T-helper 2 cell treated with Interferon-gamma antibody and Interleukin-4, amounts not matched to agents 5 μg/mL and 100 μg/mL, for 36 hours (primary cell): ENCODE results near the gene ZNF697.
A peak's percentile ranks its signal among the peaks of the same experiment; 100 is the strongest.

Experiments used
- DNase-seq: peaks from one replicate; pipeline ENCODE4 v3.0.0; 2021; ENCODE audit warnings: low spot score
- H3K27ac Mint-ChIP-seq: one replicate; pipeline ENCODE4 v1.8.0; 2021; ENCODE audit warnings: mild to moderate bottlenecking, mixed read lengths
- H3K27me3 Mint-ChIP-seq: one replicate; pipeline ENCODE4 v1.8.0; 2021; ENCODE audit warnings: low read depth, mixed read lengths
- H3K36me3 Mint-ChIP-seq: one replicate; pipeline ENCODE4 v1.8.0; 2021; ENCODE audit warnings: low read depth, mixed read lengths
- H3K4me1 Mint-ChIP-seq: one replicate; pipeline ENCODE4 v1.8.0; 2021; ENCODE audit warnings: low read depth, mixed read lengths
- H3K4me3 Mint-ChIP-seq: one replicate; pipeline ENCODE4 v1.8.0; 2022; ENCODE audit warnings: mild to moderate bottlenecking, moderate library complexity, mixed read lengths
- H3K9me3 Mint-ChIP-seq: one replicate; pipeline ENCODE4 v1.8.0; 2021; ENCODE audit warnings: mixed read lengths

The ZNF697 gene

GRCh38 chr1:119653135-119653838 is 5.2 kb upstream of the ZNF697 start:
- no peaks in the 10 kb centered on the region for H3K36me3 Mint-ChIP-seq
- no peak overlapping the region for H3K4me3 Mint-ChIP-seq
- H3K9me3 Mint-ChIP-seq: no peaks in the 10 kb centered on the region

GRCh38 chr1:119652587-119652986 is 4.5 kb upstream of the ZNF697 start:
- Mint-ChIP-seq H3K36me3 (no peaks in the 10 kb centered on the region), H3K4me1 (peaks cover 28% of the 10 kb centered on the region), H3K27ac (no peak overlapping the region), H3K27me3 (peaks cover 27% of the 10 kb centered on the region), H3K9me3 (no peaks in the 10 kb centered on the region), H3K4me3 (no peak overlapping the region)
- DNase-seq: no peak

More at GRCh38 chr1:119653135-119653838, 5.2 kb upstream of the ZNF697 start:
- Mint-ChIP-seq H3K4me1 (peaks cover 27% of the 10 kb centered on the region), H3K27me3 (peaks cover 27% of the 10 kb centered on the region), H3K27ac (no peak overlapping the region)
- no peak for DNase-seq

GRCh38 chr1:119651641-119652040 is 3.6 kb upstream of the ZNF697 start:
- no peak overlapping the region for H3K4me3 Mint-ChIP-seq
- no peak overlapping the region for H3K27ac Mint-ChIP-seq
- H3K27me3 Mint-ChIP-seq: peaks cover 27% of the 10 kb centered on the region
- no peak for DNase-seq
- H3K9me3 Mint-ChIP-seq: no peaks in the 10 kb centered on the region
- H3K4me1 Mint-ChIP-seq: peaks cover 26% of the 10 kb centered on the region
- H3K36me3 Mint-ChIP-seq: no peaks in the 10 kb centered on the region

- Mint-ChIP-seq H3K36me3 (no peaks in the 10 kb centered on the region), H3K4me1 (peaks cover 26% of the 10 kb centered on the region), H3K4me3 (no peak overlapping the region), H3K9me3 (no peaks in the 10 kb centered on the region), H3K27ac (no peak overlapping the region), H3K27me3 (peaks cover 27% of the 10 kb centered on the region)
- DNase-seq: no peak
Observed at GRCh38 chr1:119651133-119651532, 3.1 kb upstream of the ZNF697 start.

GRCh38 chr1:119648620-119649004 is 546 bp upstream of the ZNF697 start:
- Mint-ChIP-seq H3K4me3 (peak overlapping the region; percentile 87), H3K36me3 (peaks cover 2% of the 10 kb centered on the region), H3K27ac (no peak overlapping the region), H3K9me3 (no peaks in the 10 kb centered on the region), H3K27me3 (peaks cover 27% of the 10 kb centered on the region), H3K4me1 (peaks cover 30% of the 10 kb centered on the region)
- DNase-seq: no peak

- H3K27ac Mint-ChIP-seq: no peak overlapping the region
- H3K36me3 Mint-ChIP-seq: peaks cover 11% of the 10 kb centered on the region
- H3K4me3 Mint-ChIP-seq: peak overlapping the region; percentile 87
- H3K4me1 Mint-ChIP-seq: peaks cover 36% of the 10 kb centered on the region
- peaks cover 24% of the 10 kb centered on the region for H3K27me3 Mint-ChIP-seq
- peaks cover 4% of the 10 kb centered on the region for H3K9me3 Mint-ChIP-seq
- peak; percentile 14 for DNase-seq
Observed at GRCh38 chr1:119647228-119647733, 785 bp downstream of the ZNF697 start.

- H3K36me3 Mint-ChIP-seq: peaks cover 15% of the 10 kb centered on the region
- peaks cover 10% of the 10 kb centered on the region for H3K9me3 Mint-ChIP-seq
- peaks cover 21% of the 10 kb centered on the region for H3K27me3 Mint-ChIP-seq
- peaks cover 36% of the 10 kb centered on the region for H3K4me1 Mint-ChIP-seq
- peak overlapping the region; percentile 0 for H3K27ac Mint-ChIP-seq
- no peak for DNase-seq
- H3K4me3 Mint-ChIP-seq: peak overlapping the region; percentile 87
Observed at GRCh38 chr1:119646521-119647227, 1.4 kb downstream of the ZNF697 start.

GRCh38 chr1:119639109-119639508 is 9.0 kb downstream of the ZNF697 start:
- H3K4me1 Mint-ChIP-seq: peaks cover 19% of the 10 kb centered on the region
- no peak for DNase-seq
- peaks cover 3% of the 10 kb centered on the region for H3K27me3 Mint-ChIP-seq
- H3K27ac Mint-ChIP-seq: no peak overlapping the region
- peaks cover 26% of the 10 kb centered on the region for H3K36me3 Mint-ChIP-seq
- no peak overlapping the region for H3K4me3 Mint-ChIP-seq
- H3K9me3 Mint-ChIP-seq: peaks cover 11% of the 10 kb centered on the region

GRCh38 chr1:119637710-119638109 is 10.4 kb downstream of the ZNF697 start:
- peaks cover 9% of the 10 kb centered on the region for H3K9me3 Mint-ChIP-seq
- H3K4me1 Mint-ChIP-seq: peaks cover 14% of the 10 kb centered on the region
- H3K27ac Mint-ChIP-seq: no peak overlapping the region
- H3K27me3 Mint-ChIP-seq: peaks cover 8% of the 10 kb centered on the region
- H3K4me3 Mint-ChIP-seq: no peak overlapping the region
- H3K36me3 Mint-ChIP-seq: peaks cover 18% of the 10 kb centered on the region
- DNase-seq: no peak

- Mint-ChIP-seq H3K27me3 (peaks cover 15% of the 10 kb centered on the region), H3K27ac (no peak overlapping the region), H3K4me1 (peaks cover 15% of the 10 kb centered on the region), H3K4me3 (no peak overlapping the region), H3K36me3 (peaks cover 10% of the 10 kb centered on the region), H3K9me3 (no peaks in the 10 kb centered on the region)
- DNase-seq: no peak
Observed at GRCh38 chr1:119636491-119637089, 11.5 kb downstream of the ZNF697 start.

- no peak for DNase-seq
- Mint-ChIP-seq H3K4me1 (peaks cover 14% of the 10 kb centered on the region), H3K9me3 (no peaks in the 10 kb centered on the region)
Observed at GRCh38 chr1:119635811-119636390, 12.2 kb downstream of the ZNF697 start.

GRCh38 chr1:119634016-119634415 is 14.1 kb downstream of the ZNF697 start:
- H3K4me1 Mint-ChIP-seq: peaks cover 11% of the 10 kb centered on the region
- H3K36me3 Mint-ChIP-seq: peaks cover 5% of the 10 kb centered on the region
- no peak overlapping the region for H3K27ac Mint-ChIP-seq
- H3K27me3 Mint-ChIP-seq: peaks cover 33% of the 10 kb centered on the region
- no peak for DNase-seq
- no peak overlapping the region for H3K4me3 Mint-ChIP-seq
- no peaks in the 10 kb centered on the region for H3K9me3 Mint-ChIP-seq

More at GRCh38 chr1:119635811-119636390, 12.2 kb downstream of the ZNF697 start:
- peaks cover 4% of the 10 kb centered on the region for H3K36me3 Mint-ChIP-seq
- H3K27me3 Mint-ChIP-seq: peaks cover 18% of the 10 kb centered on the region
- H3K4me3 Mint-ChIP-seq: no peak overlapping the region
- no peak overlapping the region for H3K27ac Mint-ChIP-seq

- peaks cover 11% of the 10 kb centered on the region for H3K4me1 Mint-ChIP-seq
- no peak overlapping the region for H3K4me3 Mint-ChIP-seq
- no peak for DNase-seq
- peaks cover 33% of the 10 kb centered on the region for H3K27me3 Mint-ChIP-seq
- no peaks in the 10 kb centered on the region for H3K9me3 Mint-ChIP-seq
- H3K27ac Mint-ChIP-seq: no peak overlapping the region
- H3K36me3 Mint-ChIP-seq: peaks cover 5% of the 10 kb centered on the region
Observed at GRCh38 chr1:119633575-119633974, 14.5 kb downstream of the ZNF697 start.

GRCh38 chr1:119632841-119633240 is 15.2 kb downstream of the ZNF697 start:
- Mint-ChIP-seq H3K36me3 (peaks cover 5% of the 10 kb centered on the region), H3K27me3 (peaks cover 33% of the 10 kb centered on the region), H3K9me3 (no peaks in the 10 kb centered on the region), H3K4me3 (no peak overlapping the region), H3K4me1 (peaks cover 11% of the 10 kb centered on the region), H3K27ac (no peak overlapping the region)
- no peak for DNase-seq
